ENCODE measurements around the gene SH3BGRL.

- TF ChIP-seq, protein P1, sequence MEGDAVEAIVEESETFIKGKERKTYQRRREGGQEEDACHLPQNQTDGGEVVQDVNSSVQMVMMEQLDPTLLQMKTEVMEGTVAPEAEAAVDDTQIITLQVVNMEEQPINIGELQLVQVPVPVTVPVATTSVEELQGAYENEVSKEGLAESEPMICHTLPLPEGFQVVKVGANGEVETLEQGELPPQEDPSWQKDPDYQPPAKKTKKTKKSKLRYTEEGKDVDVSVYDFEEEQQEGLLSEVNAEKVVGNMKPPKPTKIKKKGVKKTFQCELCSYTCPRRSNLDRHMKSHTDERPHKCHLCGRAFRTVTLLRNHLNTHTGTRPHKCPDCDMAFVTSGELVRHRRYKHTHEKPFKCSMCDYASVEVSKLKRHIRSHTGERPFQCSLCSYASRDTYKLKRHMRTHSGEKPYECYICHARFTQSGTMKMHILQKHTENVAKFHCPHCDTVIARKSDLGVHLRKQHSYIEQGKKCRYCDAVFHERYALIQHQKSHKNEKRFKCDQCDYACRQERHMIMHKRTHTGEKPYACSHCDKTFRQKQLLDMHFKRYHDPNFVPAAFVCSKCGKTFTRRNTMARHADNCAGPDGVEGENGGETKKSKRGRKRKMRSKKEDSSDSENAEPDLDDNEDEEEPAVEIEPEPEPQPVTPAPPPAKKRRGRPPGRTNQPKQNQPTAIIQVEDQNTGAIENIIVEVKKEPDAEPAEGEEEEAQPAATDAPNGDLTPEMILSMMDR (conservative IDR thresholded peaks at IDR 0.05 in 1 of 2, IDR thresholded peaks at IDR 0.05 in 1 of 2; ENCODE audit: low read depth in 1 of 2, low read length in 2 of 2): no peak
- TF ChIP-seq EZH2 (IDR thresholded peaks at IDR 0.05; ENCODE audit: low read length, missing control alignments): no peak
Measured at GRCh38 chrX:81280148-81280547, 78.2 kb downstream of the SH3BGRL start.

All from fibroblast of lung (primary cell).